Vagina (tissue), 2 donors: Measurements from ENCODE around the gene MEMO1.

Experiments
- POLR2A ChIP-seq, 2 donors: fragments of 450-650 bp; IDR thresholded peaks; one replicate each; pipeline ENCODE4 v1.6.1; 2017; ENCODE audit warnings: antibody characterized with exemption in 2 of 2, mild to moderate bottlenecking in 2 of 2, moderate library complexity in 2 of 2
- TF ChIP-seq, protein P1 (sequence below), 3 experiments: fragments of 450-650 bp in 2 of 3; fragments of 200-600 bp in 1 of 3; sonication (generic) in 1 of 3; IDR thresholded peaks; one replicate each; pipeline ENCODE4 v1.5.1; 2017 to 2019; ENCODE audit warnings: antibody characterized with exemption in 3 of 3, mild to moderate bottlenecking in 2 of 3, moderate library complexity in 2 of 3

DNA sequence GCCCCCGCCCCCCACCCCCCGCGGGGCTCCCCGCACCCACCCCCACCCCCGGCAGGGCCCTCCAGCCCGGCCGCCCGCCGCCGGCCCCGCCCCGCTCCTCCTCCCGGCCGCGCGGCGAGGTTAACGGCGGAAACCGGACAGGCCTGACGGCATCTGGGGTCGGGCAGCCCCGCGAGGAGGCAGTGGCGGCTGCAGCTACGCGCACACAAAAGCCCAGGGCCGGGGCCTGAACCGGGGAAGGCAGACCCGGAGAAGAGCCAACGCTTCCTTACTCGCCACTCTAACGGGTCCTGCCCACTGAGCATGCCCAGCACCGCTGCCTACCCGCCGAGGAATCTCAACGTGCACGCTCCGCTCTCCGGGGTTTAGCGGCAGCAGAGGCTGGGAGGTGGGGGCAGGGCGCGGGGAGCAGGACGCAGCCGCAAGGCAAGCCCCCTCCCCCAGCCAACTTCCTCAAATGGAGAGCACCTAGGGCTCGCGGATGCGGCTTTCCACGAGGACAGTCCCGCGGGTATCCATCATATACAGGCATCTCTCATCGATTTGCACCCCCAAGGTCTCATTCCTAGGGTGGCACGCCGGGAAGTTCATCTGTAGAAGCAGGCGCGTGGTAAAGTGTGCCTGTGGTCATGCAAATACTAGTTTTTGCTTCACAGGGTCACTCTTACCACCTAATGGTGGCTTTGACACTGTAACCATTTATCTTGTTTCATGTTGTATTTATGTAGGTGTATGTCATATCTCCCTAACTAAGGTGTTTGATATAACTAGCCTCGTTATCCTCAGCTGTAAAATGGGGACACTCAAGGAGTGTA, at the start of gene MEMO1:
- TF ChIP-seq, protein P1, sequence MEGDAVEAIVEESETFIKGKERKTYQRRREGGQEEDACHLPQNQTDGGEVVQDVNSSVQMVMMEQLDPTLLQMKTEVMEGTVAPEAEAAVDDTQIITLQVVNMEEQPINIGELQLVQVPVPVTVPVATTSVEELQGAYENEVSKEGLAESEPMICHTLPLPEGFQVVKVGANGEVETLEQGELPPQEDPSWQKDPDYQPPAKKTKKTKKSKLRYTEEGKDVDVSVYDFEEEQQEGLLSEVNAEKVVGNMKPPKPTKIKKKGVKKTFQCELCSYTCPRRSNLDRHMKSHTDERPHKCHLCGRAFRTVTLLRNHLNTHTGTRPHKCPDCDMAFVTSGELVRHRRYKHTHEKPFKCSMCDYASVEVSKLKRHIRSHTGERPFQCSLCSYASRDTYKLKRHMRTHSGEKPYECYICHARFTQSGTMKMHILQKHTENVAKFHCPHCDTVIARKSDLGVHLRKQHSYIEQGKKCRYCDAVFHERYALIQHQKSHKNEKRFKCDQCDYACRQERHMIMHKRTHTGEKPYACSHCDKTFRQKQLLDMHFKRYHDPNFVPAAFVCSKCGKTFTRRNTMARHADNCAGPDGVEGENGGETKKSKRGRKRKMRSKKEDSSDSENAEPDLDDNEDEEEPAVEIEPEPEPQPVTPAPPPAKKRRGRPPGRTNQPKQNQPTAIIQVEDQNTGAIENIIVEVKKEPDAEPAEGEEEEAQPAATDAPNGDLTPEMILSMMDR (IDR thresholded peaks at IDR 0.05) = peak in 1 of 3 experiments; percentile 44
- TF ChIP-seq POLR2A (IDR thresholded peaks at IDR 0.05) = peak in 1 of 2 donors; percentile 57
